ENCODE measurements around the gene THSD4. TPM values are rescaled to one million over a fixed set of nuclear protein-coding genes. Genes with fewer than 3 reads are reported as not detected.
A peak's percentile ranks its signal among the peaks of the same experiment; 100 is the strongest.

The THSD4 gene
- total RNA-seq, 3 donors from 2014 or later: 18.3 to 46.2 (median 27.1) TPM

DNA sequence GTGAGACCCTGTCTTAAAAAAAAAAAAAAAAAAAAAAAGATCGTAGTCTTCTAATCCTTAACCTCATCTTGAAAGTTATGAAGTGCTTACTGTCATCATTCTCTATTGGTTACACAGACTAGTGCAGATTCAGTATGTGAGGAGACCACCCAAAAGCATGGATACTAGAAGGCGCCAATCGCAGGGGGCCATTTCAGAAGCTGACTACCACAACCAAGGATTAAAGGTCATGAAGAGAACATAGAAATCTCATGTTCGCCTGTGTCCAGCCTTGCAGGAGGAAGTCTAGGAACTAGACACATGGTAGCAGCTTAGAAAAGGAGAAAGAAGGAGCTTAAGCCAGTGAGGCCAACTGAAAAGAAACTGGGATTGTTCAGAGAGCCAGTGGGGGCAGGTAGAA, 207.8 kb downstream of the THSD4 start:
- DNase-seq (no peak), ATAC-seq (no peak)
- Histone ChIP-seq H3K4me1 (ENCODE audit: low read depth) (no peaks in the 10 kb centered on the region), H3K4me3 (no peak overlapping the region), H3K36me3 (ENCODE audit: low read depth) (no peaks in the 10 kb centered on the region), H3K9me3 (no peaks in the 10 kb centered on the region)
- intact Hi-C loops (cut with DNase I, micrococcal nuclease): no loop called here
- TF ChIP-seq CTCF (IDR thresholded peaks at IDR 0.05): no peak

- Histone ChIP-seq H3K4me1 (ENCODE audit: low read depth) (peaks cover 4% of the 10 kb centered on the region), H3K4me3 (no peak overlapping the region), H3K9me3 (no peaks in the 10 kb centered on the region), H3K36me3 (ENCODE audit: low read depth) (no peaks in the 10 kb centered on the region)
- no peak for ATAC-seq
- TF ChIP-seq CTCF (IDR thresholded peaks at IDR 0.05): no peak
- no peak for DNase-seq
- intact Hi-C loops (cut with DNase I, micrococcal nuclease): no loop called here
Observed at GRCh38 chr15:71323584-71323983, 208.3 kb downstream of the THSD4 start.

GRCh38 chr15:71325481-71325880, 210.2 kb downstream of the THSD4 start:
- peaks cover 19% of the 10 kb centered on the region for H3K4me1 ChIP-seq (ENCODE audit: low read depth)
- H3K4me3 ChIP-seq: no peak overlapping the region
- no peak for TF ChIP-seq CTCF (IDR thresholded peaks at IDR 0.05)
- no peak for ATAC-seq
- no peak for DNase-seq
- no peaks in the 10 kb centered on the region for H3K9me3 ChIP-seq
- intact Hi-C loops (cut with DNase I, micrococcal nuclease): no loop called here
- no peaks in the 10 kb centered on the region for H3K36me3 ChIP-seq (ENCODE audit: low read depth)

- peak in 1 of 3 donors; percentile 45 for DNase-seq
- H3K4me3 ChIP-seq: no peak overlapping the region
- H3K9me3 ChIP-seq: no peaks in the 10 kb centered on the region
- no peak for TF ChIP-seq CTCF (IDR thresholded peaks at IDR 0.05)
- intact Hi-C loops (cut with DNase I, micrococcal nuclease): no loop called here
- H3K4me1 ChIP-seq (ENCODE audit: low read depth): peaks cover 28% of the 10 kb centered on the region
- peak; percentile 83 for ATAC-seq
- no peaks in the 10 kb centered on the region for H3K36me3 ChIP-seq (ENCODE audit: low read depth)
Observed at GRCh38 chr15:71328453-71328852, 213.2 kb downstream of the THSD4 start.

GRCh38 chr15:71329041-71329440, 213.8 kb downstream of the THSD4 start:
- peak; percentile 26 for ATAC-seq
- peak in 2 of 3 donors; percentile 40 to 49 for DNase-seq
- Histone ChIP-seq H3K4me1 (ENCODE audit: low read depth) (peaks cover 28% of the 10 kb centered on the region), H3K4me3 (no peak overlapping the region), H3K9me3 (no peaks in the 10 kb centered on the region), H3K36me3 (ENCODE audit: low read depth) (no peaks in the 10 kb centered on the region)
- no peak for TF ChIP-seq CTCF (IDR thresholded peaks at IDR 0.05)
- intact Hi-C loops (cut with DNase I, micrococcal nuclease): no loop called here

All from mucosa of descending colon (tissue), 3 donors.